GM21526 (cell line): ENCODE results near the gene LY86.

Source experiments
- ATAC-seq: cut with Tn5 transposase; IDR thresholded peaks from one replicate; pipeline ENCODE4 v1.9.1; 2021; ENCODE audit warnings: moderate library complexity; ENCODE audit not compliant: unreplicated experiment, low FRiP score

LY86 gene

DNA sequence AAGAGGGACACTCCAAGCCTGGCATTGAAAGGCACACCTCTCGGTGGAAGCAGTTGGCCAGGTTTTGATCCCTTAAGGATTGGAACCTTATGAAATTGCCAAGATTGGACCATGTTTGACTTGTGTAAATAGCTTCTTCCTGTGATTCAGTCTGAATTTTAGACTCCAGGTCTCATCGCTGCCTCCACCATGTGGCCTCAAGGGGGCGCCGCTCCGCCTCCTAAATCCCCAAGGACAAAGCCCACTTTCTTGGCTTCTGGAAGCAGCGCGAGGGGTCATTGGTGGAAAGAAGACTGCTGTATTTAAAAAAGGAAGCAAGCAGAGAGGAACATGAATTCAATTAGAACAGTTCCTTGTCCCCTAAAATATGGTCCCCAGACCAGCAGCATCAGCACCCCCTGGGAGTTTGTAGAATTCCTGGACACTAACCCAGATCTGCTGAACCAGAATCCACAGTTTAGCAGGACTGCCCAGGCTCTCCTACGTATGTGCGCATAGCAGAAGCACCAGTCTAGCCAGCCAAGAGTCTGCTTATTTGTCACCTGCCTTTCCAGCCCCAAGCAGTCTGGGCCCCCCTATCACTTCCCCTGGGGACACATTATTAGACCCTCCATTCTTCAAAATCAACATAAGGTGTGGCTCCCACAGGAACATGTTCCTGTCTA, 108.5 kb downstream of the LY86 start:
- no peak for ATAC-seq

DNA sequence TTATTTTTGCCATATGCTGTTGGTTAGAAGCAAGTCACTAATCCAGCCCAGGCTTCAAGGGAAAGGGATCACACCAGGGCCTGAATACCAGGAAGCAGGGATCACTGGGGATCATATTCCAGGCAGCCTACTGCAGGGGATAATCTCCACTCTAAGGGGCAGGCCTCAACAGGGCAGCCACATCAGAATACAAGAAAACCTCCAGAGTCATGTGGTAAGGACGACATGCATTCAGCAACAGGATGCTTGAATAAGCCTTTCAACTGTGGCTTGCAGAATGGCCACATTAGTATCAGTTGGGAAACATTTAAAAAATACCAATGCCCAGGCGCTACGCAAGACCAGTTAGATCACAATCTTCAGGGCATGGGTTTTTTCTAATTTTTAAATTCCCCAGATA, 109.1 kb downstream of the LY86 start:
- no peak for ATAC-seq

DNA sequence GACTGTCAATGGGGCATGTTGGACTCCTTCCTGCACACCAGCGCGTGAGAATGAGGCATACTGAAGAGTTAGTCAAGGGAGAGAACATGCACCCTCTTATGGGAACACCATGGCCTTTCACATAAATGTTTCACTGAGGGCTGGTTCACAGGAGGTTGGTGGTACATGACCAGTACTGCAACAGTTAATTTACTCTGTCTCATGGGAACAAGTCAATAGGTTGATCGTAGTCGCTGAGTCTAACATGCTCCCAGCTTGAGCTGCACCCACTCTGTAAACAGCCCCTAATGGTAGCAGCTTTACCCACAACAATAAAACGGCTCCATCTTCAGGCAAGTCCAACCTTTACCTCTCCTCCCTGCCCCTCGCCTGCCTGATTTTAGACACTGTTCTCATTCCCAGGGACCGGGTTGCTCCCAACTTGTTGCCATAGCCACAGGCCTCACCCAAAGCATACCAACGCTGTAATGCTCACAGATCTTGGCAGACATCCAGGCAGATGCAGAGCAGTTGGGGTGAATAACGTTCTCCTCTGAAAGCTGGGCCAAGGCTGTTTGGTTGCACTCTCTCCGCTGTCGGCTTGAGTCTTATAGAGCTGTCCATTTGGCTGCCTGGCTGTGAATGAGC, 111.3 kb downstream of the LY86 start:
- no peak for ATAC-seq

DNA sequence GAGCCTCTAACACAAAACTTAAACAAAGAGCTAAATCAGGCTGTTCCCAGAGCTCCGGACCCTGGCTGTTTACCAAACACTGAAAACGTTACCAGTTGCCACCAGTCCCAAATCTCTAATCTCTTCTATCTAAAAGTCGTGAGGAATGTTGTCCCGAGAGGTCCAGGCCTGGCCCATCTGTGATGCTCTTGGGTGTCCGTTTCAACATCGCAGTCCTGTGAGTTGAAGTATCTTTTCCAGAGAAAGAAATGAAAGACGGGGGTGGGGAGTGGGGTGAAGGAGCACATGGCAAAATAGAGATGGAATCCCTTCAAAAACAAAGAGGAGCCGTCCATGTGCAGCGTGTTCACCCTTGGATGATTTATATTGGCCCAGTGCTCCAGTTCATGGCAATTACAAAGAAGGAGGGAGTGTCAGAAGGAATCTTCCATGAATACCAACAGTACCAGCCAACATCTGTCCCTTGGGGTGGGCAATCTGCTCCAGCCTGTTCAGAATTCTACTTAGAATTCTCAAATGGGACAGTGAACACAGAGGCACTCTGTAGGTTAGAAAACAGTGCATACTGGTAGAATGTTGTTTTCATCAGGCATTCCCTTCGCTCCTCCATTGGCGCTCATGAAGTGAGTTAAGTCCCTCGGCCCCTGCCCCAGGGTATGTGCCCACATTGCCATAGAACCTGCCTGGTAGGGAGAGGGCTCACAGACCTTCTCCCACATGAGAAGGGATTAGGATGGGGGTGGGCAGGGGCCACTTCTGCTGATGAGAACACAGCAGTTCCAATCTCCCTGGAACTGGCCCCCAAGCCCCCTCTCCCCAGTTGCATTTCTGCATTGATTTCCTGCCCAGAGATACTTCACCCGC, 112.1 kb downstream of the LY86 start:
- ATAC-seq = no peak

DNA sequence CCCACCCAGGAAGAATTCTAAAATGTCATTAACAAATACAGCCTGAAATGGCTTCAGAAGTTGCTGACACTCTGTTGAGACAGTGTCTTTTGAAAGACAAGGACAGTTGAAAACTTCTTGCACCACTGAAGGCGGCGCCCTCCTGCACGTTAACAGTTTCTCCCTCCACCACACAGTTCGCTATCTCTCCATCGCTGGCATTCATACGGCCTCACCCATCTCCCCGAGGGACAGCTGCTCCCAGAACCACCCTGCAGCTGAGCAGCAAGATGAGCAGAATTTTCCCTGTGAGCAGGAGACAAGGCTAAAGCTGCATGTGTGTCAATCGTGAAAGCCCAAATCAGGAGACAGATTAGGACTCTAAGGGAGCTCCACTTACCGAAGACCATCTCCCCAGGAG, 113.3 kb downstream of the LY86 start:
- ATAC-seq = no peak

DNA sequence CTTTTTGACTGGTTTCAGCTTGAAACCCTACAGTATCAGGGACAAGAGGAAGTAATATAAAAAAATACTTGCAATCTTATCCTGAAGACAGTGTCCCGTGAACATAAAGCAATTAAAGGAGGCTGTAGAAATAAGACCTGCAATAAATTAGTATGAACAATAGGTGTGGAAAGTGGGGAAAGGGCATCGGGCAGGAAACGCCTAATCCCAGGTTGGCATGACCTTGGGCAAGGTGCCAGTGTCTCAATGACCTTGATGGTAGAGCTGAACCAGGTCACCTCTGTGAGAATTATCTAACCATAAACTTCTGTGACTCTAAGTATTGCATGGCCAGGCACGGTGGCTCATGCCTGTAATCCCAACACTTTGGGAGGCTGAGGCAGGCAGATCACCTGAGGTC, 115.2 kb downstream of the LY86 start:
- no peak for ATAC-seq
